Omental fat pad (tissue), 4 donors: ENCODE data around the gene SHH. TPM values are rescaled to one million over a fixed set of nuclear protein-coding genes. Genes with fewer than 3 reads are reported as not detected.
A peak's percentile ranks its signal among the peaks of the same experiment; 100 is the strongest.

Source experiments
- ATAC-seq: fragments of 150-250 bp; one replicate; pipeline ENCODE4 v1.9.1; 2016; ENCODE audit warnings: mild to moderate bottlenecking, moderate library complexity; ENCODE audit not compliant: low FRiP score
- DNase-seq: peaks from one replicate; pipeline ENCODE4 v3.0.0-alpha.2; 2019; ENCODE audit warnings: low spot score
- total RNA-seq, 4 donors: library from RNA; depleted of rRNA; stranded (reverse); fragments of >200 nt; gene quantifications; one replicate each; pipeline ENCODE4 v1.1.0, GENCODE V29; 2016
- TF ChIP-seq, protein P1 (sequence below), 3 donors: fragments of 450-650 bp; IDR thresholded peaks; one replicate each; pipeline ENCODE4 v1.5.1; 2016 to 2017; ENCODE audit warnings: antibody characterized with exemption in 3 of 3, mild to moderate bottlenecking in 3 of 3, moderate library complexity in 2 of 3

SHH gene
- total RNA-seq, 4 donors from 2014 or later, result not detected

DNA sequence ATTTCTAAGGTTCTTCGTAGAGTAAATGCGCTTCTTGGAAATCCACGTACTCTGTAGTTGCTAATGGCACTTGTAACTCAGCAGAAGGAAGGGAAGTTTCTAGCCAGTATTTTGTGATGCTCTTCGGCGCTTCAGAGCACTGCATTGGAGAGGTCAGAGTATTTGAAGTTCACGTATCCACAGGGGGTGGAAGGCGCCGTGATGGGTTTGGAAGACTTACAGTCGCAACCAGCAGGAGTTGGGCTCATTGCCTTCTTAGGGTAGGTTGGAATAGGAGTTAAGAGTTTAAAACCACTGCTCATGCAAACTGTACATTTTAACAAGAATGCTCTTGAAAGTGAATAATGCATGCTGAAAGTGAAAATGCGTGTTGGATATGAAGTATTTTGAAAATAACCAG, 49.1 kb downstream of the SHH start:
- DNase-seq (no peak), ATAC-seq (no peak)
- TF ChIP-seq, protein P1, sequence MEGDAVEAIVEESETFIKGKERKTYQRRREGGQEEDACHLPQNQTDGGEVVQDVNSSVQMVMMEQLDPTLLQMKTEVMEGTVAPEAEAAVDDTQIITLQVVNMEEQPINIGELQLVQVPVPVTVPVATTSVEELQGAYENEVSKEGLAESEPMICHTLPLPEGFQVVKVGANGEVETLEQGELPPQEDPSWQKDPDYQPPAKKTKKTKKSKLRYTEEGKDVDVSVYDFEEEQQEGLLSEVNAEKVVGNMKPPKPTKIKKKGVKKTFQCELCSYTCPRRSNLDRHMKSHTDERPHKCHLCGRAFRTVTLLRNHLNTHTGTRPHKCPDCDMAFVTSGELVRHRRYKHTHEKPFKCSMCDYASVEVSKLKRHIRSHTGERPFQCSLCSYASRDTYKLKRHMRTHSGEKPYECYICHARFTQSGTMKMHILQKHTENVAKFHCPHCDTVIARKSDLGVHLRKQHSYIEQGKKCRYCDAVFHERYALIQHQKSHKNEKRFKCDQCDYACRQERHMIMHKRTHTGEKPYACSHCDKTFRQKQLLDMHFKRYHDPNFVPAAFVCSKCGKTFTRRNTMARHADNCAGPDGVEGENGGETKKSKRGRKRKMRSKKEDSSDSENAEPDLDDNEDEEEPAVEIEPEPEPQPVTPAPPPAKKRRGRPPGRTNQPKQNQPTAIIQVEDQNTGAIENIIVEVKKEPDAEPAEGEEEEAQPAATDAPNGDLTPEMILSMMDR (IDR thresholded peaks at IDR 0.05), result no peak

DNA sequence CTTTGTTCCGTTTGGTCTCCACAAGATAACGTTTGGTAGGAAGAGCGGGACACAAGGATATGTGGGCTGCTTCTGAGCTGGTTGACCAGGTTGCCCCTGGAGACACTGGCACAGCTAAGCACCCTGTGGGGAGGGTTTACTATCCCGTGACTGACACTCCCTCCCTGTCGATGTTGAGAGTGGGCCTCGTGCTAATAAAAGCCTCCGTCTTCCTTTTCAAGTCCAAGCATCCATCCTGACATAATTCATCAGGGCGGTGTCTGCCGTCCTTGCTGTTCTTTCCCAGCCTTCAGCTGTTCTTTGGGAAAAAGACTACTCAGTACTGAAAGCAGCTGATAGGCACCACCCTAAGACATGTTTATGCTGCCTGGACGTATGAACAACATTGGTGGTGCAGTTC, 49.6 kb downstream of the SHH start:
- TF ChIP-seq, protein P1 (IDR thresholded peaks at IDR 0.05), result no peak
- DNase-seq, result no peak
- ATAC-seq, result peak; percentile 65

GRCh38 chr7:155762036-155762435, 50.2 kb downstream of the SHH start:
- TF ChIP-seq, protein P1 (IDR thresholded peaks at IDR 0.05), result no peak
- DNase-seq (no peak), ATAC-seq (no peak)

GRCh38 chr7:155761162-155761561, 51.1 kb downstream of the SHH start:
- no peak for ATAC-seq
- TF ChIP-seq, protein P1 (IDR thresholded peaks at IDR 0.05), result no peak
- no peak for DNase-seq

GRCh38 chr7:155759740-155760430, 52.4 kb downstream of the SHH start:
- TF ChIP-seq, protein P1 (IDR thresholded peaks at IDR 0.05), result no peak
- no peak for DNase-seq
- ATAC-seq, result no peak

- DNase-seq, result no peak
- TF ChIP-seq, protein P1 (IDR thresholded peaks at IDR 0.05), result no peak
- ATAC-seq, result no peak
Measured at GRCh38 chr7:155758348-155758747, 53.9 kb downstream of the SHH start.

DNA sequence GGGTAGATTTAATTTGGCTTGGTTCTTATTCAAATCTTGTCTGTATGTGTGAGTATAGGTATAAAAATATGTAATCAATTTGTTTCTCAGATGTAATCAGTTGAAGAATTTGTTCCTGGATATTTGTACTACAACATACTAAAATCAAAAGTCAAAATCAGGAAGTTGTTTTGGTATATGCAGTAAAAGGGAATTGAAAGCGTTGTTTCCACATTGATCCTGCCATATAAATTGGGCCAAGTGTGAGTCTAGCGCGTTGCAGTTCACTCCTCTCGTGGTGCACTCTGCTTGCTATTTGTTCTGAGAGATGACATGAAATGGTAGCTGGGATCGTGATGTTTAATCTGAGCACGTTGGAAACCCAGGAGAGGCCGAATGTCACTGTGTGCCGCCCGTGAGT, 55.9 kb downstream of the SHH start:
- ATAC-seq, result no peak
- TF ChIP-seq, protein P1 (IDR thresholded peaks at IDR 0.05), result no peak

More for the DNA sequence above, 55.9 kb downstream of the SHH start:
- DNase-seq, result no peak
